HG03432 (cell line): ENCODE results near the gene PWWP2B.

Experiments used
- ATAC-seq: cut with Tn5 transposase; IDR thresholded peaks from one replicate; pipeline ENCODE4 v1.9.1; 2021; ENCODE audit warnings: mild to moderate bottlenecking, moderate library complexity; ENCODE audit not compliant: unreplicated experiment

Gene PWWP2B

DNA sequence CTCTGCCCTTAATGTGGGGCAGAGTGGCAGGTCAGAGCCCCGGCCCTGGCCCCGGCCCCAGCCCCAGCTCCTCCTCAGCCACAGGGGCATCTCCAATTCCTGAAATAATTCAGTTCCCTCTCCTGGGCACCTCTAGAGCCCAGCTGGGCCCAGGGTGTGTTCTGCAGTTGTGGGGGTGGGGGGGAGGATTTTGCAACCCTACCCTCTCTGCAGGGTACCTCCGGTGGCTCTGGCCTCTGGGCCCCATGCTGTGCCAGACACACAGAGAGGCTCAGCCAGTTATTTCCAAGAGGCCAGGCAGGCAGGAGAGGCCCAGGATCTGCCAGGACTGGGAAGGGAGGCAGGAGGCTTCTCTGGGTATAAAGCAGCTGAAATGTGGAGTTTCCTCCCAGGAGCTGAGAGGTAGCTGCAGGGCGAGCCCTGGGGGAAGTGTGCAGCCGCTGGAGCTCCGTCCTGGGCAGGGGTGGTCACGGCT is 47.9 kb downstream of the PWWP2B start:
- ATAC-seq: no peak

DNA sequence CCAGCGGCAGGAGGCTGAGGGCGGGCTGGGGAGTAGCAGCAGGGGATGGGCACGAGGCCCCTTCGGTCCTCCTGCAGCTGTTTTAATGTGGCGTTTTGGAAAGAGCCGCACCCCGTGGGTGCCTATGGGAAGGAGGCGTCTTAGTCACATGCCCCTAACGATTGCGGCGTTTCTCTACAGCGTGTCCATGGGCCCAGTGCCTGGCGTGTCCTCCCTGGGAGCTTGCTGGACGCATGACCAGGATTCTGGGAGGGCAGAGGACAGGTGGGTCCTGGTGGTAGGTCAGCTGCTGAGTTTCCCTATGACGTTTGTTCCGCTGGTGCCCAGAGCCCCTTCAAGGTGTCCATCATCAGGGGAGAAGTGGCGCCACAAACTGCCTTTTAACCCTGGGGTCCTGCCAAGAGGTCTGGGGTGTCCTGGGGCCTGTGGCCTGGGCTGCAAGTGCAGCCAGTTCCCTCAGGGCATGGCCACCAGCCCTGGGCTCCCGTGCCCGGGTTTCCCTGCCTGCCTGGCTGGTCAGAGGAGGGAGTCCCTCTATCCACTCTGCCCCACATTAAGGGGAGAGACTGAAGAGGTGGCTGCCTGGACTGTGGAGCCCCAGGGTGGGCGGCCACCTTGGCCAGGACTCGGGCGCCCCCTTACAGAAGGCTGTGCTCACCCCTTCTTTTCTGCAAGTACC is 48.7 kb downstream of the PWWP2B start:
- ATAC-seq: no peak

DNA sequence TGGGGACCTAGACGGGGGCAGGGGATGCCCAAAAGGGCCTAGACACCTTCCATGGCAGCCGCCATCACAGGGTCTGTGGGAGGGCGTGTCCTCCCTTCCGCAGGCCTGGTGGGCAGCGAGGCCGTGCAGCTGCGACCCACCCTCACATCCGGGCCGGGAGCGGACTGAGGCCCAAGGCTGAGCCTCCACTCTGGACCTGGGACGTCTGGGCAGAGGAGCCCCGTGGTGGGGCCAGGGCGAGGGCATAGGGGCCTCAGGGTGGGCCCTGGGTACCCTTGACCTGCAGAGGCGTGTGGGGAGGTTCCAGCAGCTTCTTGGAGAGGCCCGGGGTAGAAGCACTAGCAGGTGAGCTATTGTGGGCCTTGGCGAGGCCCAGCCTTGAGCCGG is 49.2 kb downstream of the PWWP2B start:
- ATAC-seq: no peak

DNA sequence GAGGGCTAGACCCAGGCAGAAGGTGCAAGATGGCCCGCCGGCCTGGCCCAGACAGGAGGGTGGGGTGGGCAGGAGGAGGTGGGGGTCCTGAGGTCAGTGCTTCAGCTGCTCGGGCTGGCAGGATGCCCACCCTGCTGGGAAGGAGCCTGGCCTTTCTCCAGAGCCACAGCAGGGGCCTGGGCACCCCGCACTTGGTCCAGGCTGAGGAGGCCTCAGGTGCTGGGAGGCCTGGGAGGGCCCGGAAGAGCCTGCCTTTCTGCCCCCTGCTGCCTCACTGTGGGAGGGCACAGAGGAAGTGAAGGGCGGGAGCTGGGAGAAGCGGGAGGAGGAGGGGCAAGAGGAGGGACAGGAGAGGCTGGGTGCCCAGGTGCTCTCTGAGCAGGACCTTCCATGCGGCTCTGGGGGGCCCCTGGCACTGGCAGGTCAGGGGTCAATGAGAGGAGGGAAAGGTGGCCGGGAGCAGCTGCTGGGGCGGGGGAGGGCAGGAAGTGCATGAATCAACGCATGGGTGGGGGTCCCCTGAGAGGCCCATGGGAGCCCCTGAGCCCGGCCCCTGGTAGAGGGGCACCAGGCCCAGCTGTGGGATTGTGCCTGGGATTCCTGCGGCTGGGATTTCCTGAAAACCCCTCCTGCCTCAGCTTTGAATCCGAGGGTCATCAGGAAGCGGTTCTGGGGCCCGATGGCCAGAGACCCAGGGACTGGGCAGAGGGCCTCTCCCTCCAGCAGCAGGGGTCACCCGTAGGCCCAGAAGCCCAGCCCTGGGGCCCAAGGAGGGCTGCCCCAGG is 49.9 kb downstream of the PWWP2B start:
- ATAC-seq: peak; percentile 75

DNA sequence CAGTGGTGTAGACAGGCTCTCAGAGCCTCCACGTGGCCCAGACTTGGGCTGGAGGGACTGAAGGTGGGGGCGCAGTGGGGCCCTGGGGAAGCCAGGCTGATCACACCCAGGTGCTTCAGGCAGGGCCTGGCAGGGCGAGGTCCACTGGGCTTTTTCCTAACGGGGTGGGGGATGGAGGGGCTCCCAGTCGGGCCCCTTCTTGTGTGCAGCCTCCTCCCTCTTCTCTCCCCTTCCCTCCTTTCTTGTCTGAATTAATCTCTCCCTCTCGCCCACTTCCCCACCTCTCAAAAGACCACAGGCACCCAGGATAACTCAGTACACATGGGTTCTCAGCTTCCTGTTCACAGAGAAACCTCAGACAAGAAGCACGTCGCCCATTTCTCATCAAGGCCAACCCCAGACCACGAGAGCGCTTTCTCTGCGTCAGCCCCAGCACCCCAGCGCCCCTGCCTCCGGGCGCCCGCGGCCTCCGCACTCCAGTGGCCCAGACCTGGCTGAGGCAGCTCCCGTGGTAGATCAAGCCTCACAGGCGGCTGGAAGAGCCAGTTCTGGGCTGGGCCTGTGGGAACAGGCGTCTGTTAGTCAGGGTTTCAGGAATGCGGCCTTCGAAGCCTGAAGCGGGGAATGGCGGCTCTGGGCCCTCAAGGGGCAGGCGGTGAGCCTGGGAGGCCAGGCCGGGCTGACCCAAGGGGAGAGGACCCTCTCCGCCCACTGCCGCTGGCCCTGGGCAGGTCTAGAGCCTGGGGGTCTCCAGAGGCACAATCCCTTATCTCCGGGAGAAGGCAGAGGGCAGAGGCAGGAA is 50.6 kb downstream of the PWWP2B start:
- ATAC-seq: no peak

DNA sequence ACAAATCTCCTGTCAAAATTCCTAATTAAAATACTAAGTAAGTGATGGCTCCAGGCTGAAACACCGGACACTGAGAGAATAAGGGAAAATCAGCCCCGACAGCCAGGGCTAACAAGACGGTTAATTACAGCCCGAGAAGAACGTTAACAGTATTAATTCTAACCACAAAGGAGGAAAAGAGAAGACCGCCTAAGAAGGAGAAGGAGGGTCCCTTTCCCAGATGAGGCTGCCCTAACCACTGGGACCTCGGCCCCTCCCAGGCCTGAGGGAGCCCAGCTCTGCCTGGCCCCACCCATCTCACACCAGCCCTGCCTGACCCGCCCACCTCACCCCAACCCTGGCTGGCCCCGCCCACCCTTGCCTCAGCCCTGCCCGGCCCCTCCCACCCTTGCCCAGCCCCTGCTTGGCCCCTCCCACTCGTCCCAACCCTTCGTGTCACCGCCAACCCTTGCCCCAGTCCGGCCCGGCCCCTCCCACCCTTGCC is 51.3 kb downstream of the PWWP2B start:
- ATAC-seq: no peak

DNA sequence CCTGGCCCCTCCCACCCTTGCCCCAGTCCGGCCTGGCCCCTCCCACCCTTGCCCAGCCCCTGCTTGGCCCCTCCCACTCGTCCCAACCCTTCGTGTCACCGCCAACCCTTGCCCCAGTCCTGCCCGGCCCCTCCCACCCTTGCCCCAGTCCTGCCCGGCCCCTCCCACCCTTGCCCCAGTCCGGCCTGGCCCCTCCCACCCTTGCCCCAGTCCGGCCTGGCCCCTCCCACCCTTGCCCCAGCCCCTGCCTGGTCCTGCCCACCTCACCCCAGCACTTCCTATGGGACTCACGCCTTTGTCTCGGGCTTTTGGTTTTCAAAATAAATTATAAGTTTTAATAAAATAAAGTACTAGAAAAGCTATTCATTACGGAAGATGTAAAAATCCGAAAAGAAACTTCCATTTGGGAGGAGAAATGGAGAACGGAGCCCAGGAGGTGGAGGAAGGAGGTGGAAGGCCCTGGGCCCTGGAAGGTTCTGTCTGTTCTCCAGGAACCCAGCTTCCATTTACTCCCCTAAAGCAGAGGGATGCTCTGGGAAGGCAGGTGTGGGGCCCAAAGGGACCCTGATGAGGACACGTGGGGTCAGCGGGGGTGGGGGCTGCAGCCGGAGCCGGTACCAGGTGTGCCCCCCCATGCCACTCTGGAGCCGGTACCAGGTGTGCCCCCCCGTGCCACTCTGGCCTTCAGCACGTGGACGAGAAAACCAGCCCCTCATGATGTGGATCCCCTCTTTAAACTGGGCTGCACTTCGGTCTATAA is 52.2 kb downstream of the PWWP2B start:
- ATAC-seq: no peak

DNA sequence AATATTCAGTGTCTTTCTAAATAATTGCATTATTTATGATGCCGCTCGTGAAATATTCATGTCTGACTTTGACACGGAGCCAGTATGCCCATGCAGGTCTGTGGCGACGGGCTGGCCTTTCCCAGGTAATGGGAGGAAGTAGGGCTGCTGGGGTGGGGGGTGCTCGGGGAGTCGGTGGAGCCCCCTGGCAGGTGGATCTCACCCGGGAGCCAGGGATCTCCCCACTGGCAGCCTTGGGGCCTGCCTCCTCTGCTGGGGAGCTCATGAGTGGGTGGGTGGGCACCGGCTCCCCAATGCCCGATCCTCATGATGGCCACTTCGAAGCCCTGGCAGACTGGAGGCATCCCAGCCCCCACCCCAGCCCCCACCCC is 52.8 kb downstream of the PWWP2B start:
- no peak for ATAC-seq

DNA sequence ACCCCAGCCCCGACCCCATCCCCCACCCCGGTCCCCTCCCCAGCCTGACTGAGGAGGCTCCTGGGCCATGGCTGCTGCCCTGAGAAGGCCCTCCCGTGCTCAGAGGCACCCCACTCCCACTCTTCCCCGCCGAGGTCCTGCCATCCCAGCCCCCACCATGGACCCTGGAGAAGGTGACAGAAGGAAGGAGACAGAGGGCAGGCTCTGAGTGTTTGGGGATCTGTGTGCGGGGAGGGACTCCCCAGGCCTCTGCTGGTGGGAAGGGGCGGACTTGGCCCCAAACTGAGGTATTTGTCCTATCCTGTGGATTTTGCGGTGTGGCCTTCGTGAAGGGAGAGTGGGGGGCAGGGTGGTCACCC is 53.4 kb downstream of the PWWP2B start:
- no peak for ATAC-seq

DNA sequence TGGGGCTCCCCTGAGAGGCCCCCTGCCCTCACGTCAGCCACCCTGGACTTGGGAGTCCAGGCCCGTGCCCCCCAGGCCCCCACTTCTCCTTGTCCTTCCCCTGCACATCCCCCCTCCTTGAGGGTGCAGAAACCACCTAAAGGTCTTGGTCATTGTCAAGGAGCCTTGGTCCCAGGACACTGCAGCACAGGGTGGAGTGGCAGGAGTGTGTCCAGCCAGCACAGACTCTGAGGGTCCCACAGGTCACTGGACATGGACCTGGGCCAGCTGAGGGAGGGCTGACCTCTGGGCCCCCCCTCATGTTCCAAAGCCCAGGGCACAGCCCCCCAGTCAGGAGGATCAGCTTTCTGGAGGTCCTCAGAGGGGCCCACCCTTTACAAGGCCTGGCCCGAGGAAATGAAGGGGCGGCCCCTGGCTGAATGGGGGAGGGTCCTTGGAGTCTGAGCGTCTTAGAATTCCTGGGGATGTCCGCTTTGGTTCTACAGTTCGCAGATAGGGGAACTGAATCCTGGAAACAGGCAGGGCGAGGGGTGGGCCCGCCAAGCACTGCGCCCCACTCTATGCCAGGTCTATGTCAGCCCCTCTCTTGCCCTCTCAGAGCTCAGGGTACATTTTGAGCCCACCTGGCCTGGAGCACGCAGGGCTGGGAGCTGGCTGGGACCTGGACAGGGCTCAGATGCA is 54.0 kb downstream of the PWWP2B start:
- no peak for ATAC-seq

DNA sequence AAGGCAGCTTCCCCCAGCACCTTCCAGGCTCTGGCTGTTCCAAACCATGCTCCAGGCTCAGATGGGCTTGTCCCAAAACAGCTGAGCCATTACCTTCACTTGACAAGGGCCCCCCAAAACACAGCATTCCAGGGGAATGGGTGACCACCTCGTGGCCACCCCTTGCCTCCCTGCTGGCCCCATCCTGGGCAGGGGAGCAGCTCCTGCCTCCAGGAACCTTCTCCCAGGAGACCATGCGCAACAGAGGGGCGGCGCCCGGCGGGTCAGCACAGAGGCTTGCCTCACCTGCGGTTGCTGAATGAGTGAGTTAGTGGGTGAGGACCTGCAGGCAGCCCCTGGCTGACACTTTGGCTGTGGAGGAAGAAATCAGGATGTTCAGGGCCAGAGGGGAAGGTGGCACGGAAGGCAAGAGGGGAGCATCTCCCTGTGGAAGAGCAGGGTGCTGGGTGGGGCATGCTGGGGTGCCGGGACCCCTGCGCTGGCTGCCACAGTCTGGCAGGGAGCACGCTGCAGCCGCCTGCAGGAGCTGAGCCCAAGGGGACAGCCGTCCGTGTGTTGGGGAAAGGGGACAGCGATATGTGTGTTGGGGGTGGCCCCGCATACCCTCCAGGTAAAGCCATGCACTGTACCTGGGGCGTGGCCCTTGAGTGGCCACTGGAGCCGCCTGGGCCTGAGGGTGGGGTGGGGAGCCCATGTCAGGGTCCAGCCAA is 54.7 kb downstream of the PWWP2B start:
- ATAC-seq: no peak

DNA sequence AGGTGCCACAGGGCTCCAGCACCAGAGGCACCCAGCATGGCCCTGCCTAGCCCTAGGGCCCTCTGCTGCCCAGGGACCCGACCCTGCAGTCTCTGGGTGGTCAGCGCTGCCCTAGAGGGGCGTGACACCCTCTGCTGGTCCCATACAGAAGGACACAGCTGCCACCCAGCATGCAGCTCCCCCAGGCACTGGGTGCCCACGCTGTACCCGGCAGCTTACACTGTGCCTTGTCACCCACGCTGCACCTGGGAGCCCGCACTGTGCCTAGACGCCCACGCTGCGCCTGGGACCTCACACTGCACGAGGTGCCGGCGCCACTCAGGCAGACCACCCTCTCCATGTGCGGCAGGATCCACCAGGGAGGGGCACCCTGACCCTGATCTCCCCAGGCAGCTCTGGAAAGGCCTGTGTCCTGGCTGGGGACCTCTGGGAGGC is 55.2 kb downstream of the PWWP2B start:
- ATAC-seq: no peak

DNA sequence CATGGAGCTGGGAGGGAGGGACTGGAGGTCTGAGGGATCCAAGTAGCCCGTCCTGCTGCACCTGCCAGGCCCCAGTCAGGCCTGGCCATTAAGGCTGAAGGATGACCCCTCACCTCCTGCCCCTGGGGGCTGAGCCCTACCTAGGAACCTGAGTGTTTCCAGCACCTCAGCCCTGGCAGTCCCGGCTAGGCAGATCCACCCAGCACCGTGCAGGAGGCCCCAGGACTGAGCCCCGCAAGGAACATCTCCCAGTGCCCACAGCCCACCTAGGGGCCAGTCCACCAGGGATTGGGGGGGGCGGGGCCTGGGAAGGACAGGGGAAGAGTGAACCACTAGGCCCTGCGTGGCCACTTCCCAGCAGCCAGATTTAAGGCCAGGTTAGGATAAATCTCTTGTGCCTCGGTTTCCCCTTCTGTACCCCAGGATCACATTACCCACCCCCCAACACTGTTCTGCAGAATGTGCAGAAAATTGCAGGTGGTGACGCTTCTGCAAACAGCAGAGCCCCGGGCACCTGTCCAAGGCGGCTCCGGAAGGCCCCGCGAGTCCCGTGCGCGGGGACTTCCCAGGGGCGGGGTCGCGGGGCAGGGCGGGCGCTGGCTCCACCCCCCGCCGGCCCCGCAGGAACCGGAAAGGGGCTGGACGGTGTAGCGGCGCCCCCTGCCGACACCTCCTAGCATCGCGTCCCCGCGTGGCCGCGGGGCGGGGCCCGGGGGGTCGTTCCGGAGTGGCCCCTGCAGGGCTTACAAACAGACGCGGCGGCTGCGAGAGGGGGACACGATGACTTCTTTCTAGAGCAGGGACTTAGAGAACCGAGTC is 55.9 kb downstream of the PWWP2B start:
- ATAC-seq: peak; percentile 76

DNA sequence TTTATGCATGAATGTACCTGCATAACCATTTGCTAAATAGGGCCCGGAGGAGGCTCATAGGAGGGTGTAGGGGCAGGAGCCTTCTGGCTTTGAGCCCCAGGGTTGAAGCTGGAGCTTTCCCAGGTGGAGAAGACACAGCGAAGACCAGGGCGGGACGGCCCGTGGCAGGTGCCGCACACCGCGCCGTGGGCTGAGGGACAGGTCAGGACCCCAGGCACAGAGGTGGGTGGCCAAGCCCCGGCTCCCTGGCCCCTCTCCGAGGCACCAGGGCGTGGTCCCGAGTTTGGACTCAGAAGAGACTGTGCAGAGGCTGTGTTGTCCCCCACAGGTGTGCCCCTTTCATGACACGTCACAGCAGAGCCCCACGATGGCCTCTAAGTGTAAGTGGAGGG is 56.5 kb downstream of the PWWP2B start:
- ATAC-seq: peak; percentile 11

DNA sequence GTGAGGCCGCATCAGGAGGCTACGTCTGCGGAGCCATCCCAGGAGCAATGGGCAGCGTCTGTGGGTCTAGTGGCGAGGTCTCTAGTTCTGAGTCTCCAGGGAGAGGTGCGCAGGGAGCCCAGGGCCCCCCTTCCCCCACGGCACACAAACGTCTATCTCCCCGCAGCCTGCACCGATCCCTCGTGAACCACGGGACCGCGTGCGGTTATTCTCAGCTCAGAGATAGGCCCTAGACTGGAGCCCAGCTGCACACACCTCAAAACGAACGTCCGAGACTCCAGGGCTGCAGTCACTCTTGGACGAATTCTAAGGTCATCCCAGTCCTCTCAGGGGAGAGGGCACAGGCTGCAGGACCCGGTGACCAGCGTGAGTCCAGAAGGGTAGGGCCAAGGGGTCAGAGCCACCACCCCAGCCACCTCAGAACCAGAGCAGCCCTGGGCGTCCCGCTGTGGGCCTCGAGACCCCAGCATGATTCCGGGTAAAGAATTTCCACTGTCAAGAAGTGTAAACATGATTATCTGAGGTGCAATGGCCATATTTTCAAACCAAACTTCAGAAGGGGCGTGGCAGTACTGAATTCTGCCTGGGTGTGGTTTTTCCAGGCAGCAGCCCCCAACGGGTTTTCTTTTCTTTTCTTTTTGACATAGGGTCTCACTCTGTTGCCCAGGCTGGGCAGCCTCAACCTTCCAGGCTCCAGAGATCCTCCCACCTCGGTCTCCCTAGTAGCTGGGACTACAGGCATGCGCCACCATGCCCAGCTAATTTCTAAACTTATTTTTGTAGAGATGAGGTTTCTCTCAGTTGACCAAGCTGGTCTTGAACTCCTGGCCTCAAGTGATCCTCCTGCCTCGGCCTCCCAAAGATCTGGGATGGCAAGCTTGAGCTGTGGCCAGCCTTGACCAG is 57.5 kb downstream of the PWWP2B start:
- no peak for ATAC-seq

DNA sequence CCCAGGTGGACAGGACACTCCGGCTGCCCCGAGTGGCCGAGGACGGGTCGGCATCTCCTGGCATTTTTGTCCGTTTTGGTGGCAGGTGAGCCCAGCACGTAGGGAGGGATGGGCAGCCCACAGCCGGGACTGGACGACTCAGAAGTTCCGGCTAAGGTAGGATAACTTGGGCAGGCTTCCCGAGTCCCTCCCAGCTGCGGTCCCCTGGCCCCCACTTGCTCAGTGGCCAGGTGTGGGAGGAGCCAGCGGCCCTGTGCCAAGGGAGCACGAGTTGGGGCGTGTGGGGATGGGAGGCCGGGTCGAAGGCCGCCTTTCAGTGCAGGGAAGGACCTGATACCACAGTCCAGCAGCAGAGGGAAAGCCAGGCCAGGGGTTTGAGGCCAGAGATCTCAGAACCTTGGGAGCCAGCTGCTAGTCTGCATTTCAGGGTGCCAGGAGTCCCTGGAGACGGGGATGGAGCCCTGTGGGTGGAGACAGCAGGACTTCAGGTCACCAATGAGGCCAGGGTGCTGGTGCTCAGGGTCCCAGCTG is 58.5 kb downstream of the PWWP2B start:
- ATAC-seq: no peak

DNA sequence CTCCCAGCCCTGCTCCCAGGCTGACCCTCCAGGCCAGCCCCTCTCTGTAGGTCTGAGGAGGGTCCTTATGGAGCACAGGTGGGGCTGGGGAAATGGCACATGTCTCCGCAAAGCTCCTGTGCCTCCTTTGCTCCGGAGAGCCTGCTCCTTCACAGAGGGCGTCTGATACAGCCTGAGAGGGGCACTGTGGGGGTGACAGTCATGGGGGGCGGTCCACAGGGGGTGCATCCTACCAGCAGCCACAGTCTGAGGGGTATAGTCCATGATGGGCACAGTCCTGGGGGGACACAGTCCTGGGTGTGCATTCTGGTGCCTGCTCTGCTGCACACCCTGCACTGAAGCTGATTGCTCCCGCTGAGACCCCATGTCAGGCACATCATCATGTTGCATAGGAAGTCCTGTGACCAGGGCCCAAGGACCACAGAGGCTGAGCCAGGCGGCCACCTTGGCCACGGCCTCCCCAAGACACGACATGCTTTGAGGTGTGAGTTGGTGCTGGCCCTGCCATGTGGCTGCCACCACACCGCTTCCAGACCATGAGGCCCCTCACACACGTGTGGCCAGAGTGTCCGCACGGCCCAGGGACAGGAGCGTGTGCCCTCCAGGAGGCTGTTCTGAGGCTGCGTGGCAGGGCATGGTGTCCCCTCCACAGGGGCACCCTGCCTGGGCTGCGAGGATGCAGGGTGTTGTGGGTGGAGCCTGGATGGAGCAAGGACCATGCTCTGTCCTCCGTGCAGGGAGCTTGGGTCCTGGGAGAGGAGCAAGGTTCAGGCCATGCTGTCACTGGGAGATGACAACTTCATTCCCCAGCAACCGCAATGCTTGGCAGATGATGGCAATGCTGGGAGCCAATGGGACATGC is 59.2 kb downstream of the PWWP2B start:
- no peak for ATAC-seq
